K562 (cell line): ENCODE measurements around the gene ARMC7. TPM values are rescaled to one million over a fixed set of nuclear protein-coding genes. Genes with fewer than 3 reads are reported as not detected.

Source experiments
- CCNT2 ChIP-seq: IDR thresholded peaks from 2 replicates; pipeline ENCODE4 v1.6.1; 2011; ENCODE audit warnings: borderline replicate concordance, low read depth, mild to moderate bottlenecking, moderate library complexity, mixed read lengths, low read length; ENCODE audit not compliant: insufficient read length; ENCODE audit errors: extremely low read depth
- EZH2 ChIP-seq: IDR thresholded peaks from 2 replicates; pipeline ENCODE4 v1.6.1; 2012; ENCODE audit warnings: low read depth, mild to moderate bottlenecking, inconsistent platforms, low read length, borderline replicate concordance
- FOXA1 ChIP-seq: fragments of 450-650 bp; IDR thresholded peaks from 2 replicates; pipeline ENCODE4 v1.6.1; 2016; ENCODE audit warnings: mild to moderate bottlenecking, borderline replicate concordance
- NFIC ChIP-seq: fragments of 450-650 bp; IDR thresholded peaks from 2 replicates; pipeline ENCODE4 v1.6.1; 2017; ENCODE audit warnings: mild to moderate bottlenecking, inconsistent platforms
- PHB ChIP-seq: fragments of 250-450 bp; sonication (Bioruptor Pico); IDR thresholded peaks from 2 replicates; pipeline ENCODE4 v1.5.0; 2021
- POLR2A ChIP-seq: fragments of 450-650 bp; conservative IDR thresholded peaks from 2 replicates; pipeline ENCODE4 v1.6.1; 2016
- PRMT5 ChIP-seq: sonication (generic); formaldehyde crosslinking; IDR thresholded peaks from 2 replicates; pipeline ENCODE4 v1.5.0; 2020; ENCODE audit warnings: missing genetic modification reagents
- RBFOX2 ChIP-seq: fragments of 200-400 bp; formaldehyde crosslinking; IDR thresholded peaks from 2 replicates; pipeline ENCODE4 v1.6.1; 2017; ENCODE audit warnings: low read depth, mild to moderate bottlenecking, low read length, moderate library complexity
- SAFB2 ChIP-seq: fragments of 200-400 bp; formaldehyde crosslinking; IDR thresholded peaks from 2 replicates; pipeline ENCODE4 v1.6.1; 2018; ENCODE audit warnings: borderline replicate concordance, low read length, low read depth, moderate library complexity; ENCODE audit not compliant: severe bottlenecking
- SAP30 ChIP-seq: fragments of 200-600 bp; sonication (generic); IDR thresholded peaks from 2 replicates; pipeline ENCODE4 v1.6.1; 2012; ENCODE audit warnings: borderline replicate concordance, low read depth, mild to moderate bottlenecking, moderate library complexity, low read length, control low read depth, inconsistent platforms; ENCODE audit not compliant: insufficient read depth, poor library complexity, severe bottlenecking
- SRSF1 ChIP-seq: fragments of 200-400 bp; formaldehyde crosslinking; IDR thresholded peaks from 2 replicates; pipeline ENCODE4 v1.6.1; 2017; ENCODE audit warnings: mild to moderate bottlenecking, low read depth, low read length, moderate library complexity
- TGIF2 ChIP-seq: sonication (generic); formaldehyde crosslinking; IDR thresholded peaks from 2 replicates; pipeline ENCODE4 v1.8.1; 2022; ENCODE audit warnings: mild to moderate bottlenecking, missing genetic modification reagents, moderate library complexity
- TRIM24 ChIP-seq, 2 experiments: fragments of 450-650 bp; IDR thresholded peaks; 2 replicates each; pipeline ENCODE4 v1.6.1; 2016
- ZBED1 ChIP-seq: IDR thresholded peaks from 2 replicates; pipeline ENCODE4 v1.6.1; 2014
- ZFP30 ChIP-seq: fragments of 250-450 bp; sonication (Bioruptor Pico); IDR thresholded peaks from 2 replicates; pipeline ENCODE4 v1.8.0; 2022; ENCODE audit warnings: moderate library complexity, mild to moderate bottlenecking, inconsistent platforms, borderline replicate concordance
- ZNF717 ChIP-seq: fragments of 250-450 bp; sonication (Bioruptor Pico); IDR thresholded peaks from 2 replicates; pipeline ENCODE4 v1.5.0; 2021
- polyA plus RNA-seq, 8 experiments: library from polyadenylated mRNA; depleted of rRNA in 4 of 8; stranded (reverse) in 5 of 8; unstranded in 3 of 8; fragments of >200 nt; fragmentation: Nextera tagmentation in 2 of 8; fragmentation: Illumina TruSeq in 1 of 8; extraction: Ambion mirVana in 2 of 8; extraction: Trizol in 1 of 8; gene quantifications; 2 replicates each; pipeline versions ENCODE4 v1.2.1 to v1.2.3, GENCODE V29; 2011 to 2014; ENCODE audit warnings: inconsistent platforms in 1 of 8, missing spikeins in 1 of 8
- total RNA-seq, 7 experiments: library from RNA; depleted of rRNA in 6 of 7; stranded (reverse); fragments of >200 nt in 6 of 7; fragmentation: Illumina TruSeq in 2 of 7; extraction: Trizol in 2 of 7; gene quantifications; 2 replicates each; pipeline versions ENCODE4 v1.2.1 to v1.2.3, GENCODE V29; 2011 to 2021; ENCODE audit warnings: low replicate concordance in 1 of 7
- TF ChIP-seq, protein P1 (sequence below): fragments of 450-650 bp; IDR thresholded peaks from 2 replicates; pipeline ENCODE4 v1.6.1; 2014; ENCODE audit warnings: low read depth, mild to moderate bottlenecking, moderate library complexity, borderline replicate concordance
- TF ChIP-seq, protein P2 (sequence below): sonication (generic); formaldehyde crosslinking; IDR thresholded peaks from 2 replicates; pipeline ENCODE4 v1.8.1; 2022; ENCODE audit warnings: missing genetic modification reagents
- TF ChIP-seq, protein P3 (sequence below): fragments of 150-350 bp; conservative IDR thresholded peaks from 2 replicates; pipeline ENCODE4 v1.6.1; 2014; ENCODE audit warnings: low read length
- TF ChIP-seq, protein P4 (sequence below): fragments of 200-400 bp; formaldehyde crosslinking; IDR thresholded peaks from 2 replicates; pipeline ENCODE4 v1.6.1; 2017; ENCODE audit warnings: mild to moderate bottlenecking, low read depth, low read length, moderate library complexity

Gene ARMC7
- total and polyA plus RNA-seq, 9 of the 15 experiments (the other 6 are each of a cell fraction or from before 2014, with no cell fraction given), result 1.4 to 15.2 (median 5.9) TPM

DNA sequence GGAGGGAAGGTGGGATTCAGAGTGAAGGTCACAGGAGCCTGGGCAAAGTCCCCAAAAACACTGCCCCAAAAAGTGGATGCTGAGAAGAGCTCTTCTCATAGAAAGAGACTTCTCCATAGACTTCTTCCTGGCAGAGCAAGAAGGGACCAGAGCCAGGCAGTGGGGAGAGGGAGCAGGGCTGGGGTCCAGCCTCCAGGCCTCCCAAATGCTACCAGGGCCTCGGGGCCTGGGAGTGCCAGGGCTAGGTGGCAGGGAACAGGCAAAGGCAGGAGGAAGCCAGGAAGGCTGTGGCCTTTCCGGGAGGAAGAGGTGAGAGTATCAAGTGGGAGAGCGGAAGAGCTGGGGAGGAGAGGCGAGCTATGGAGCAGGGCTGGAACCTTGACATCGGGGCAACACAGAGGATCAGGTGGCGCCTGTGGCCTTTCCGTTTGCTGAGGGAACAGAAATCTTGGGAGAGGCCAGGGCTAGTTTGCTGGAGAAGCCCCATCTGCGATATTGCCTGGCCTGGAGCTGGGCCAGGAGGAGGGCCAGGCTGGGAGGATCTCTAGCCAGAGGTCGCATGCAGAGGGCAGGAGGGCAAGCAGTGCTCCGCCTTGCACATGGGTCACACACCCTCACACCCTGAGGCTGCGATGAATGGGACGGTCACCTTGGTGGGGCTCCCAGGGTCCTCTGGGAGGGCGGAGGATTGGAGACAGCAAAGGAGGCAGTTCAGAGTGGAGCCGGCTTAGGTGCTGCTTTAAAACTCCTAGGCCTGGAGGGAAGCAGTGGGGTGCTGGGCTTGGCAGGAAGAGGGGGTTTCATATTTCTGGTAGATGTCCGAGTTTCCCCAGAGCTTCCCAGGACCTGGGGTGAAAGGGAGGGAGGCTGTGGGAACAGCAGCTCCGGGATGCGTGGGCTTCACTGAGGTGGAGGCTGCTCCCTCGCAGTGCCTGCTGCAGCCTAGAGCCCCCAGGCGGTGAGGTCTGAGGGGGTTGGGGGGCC is 18.6 kb upstream of the ARMC7 start (continued):
- no peak for TF ChIP-seq PHB (CRISPR knock-in tag)
- TF ChIP-seq EZH2, result no peak
- TF ChIP-seq, protein P1, sequence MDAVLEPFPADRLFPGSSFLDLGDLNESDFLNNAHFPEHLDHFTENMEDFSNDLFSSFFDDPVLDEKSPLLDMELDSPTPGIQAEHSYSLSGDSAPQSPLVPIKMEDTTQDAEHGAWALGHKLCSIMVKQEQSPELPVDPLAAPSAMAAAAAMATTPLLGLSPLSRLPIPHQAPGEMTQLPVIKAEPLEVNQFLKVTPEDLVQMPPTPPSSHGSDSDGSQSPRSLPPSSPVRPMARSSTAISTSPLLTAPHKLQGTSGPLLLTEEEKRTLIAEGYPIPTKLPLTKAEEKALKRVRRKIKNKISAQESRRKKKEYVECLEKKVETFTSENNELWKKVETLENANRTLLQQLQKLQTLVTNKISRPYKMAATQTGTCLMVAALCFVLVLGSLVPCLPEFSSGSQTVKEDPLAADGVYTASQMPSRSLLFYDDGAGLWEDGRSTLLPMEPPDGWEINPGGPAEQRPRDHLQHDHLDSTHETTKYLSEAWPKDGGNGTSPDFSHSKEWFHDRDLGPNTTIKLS, result no peak
- TF ChIP-seq SRSF1, result no peak
- TF ChIP-seq ZFP30 (CRISPR knock-in tag), result no peak
- peak; percentile 91 for TF ChIP-seq NFIC
- TF ChIP-seq, protein P2, sequence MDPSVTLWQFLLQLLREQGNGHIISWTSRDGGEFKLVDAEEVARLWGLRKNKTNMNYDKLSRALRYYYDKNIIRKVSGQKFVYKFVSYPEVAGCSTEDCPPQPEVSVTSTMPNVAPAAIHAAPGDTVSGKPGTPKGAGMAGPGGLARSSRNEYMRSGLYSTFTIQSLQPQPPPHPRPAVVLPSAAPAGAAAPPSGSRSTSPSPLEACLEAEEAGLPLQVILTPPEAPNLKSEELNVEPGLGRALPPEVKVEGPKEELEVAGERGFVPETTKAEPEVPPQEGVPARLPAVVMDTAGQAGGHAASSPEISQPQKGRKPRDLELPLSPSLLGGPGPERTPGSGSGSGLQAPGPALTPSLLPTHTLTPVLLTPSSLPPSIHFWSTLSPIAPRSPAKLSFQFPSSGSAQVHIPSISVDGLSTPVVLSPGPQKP, result no peak
- TF ChIP-seq ZNF717 (CRISPR knock-in tag), result no peak
- TF ChIP-seq FOXA1, result no peak
- TF ChIP-seq ZBED1, result no peak
- TF ChIP-seq, protein P3, sequence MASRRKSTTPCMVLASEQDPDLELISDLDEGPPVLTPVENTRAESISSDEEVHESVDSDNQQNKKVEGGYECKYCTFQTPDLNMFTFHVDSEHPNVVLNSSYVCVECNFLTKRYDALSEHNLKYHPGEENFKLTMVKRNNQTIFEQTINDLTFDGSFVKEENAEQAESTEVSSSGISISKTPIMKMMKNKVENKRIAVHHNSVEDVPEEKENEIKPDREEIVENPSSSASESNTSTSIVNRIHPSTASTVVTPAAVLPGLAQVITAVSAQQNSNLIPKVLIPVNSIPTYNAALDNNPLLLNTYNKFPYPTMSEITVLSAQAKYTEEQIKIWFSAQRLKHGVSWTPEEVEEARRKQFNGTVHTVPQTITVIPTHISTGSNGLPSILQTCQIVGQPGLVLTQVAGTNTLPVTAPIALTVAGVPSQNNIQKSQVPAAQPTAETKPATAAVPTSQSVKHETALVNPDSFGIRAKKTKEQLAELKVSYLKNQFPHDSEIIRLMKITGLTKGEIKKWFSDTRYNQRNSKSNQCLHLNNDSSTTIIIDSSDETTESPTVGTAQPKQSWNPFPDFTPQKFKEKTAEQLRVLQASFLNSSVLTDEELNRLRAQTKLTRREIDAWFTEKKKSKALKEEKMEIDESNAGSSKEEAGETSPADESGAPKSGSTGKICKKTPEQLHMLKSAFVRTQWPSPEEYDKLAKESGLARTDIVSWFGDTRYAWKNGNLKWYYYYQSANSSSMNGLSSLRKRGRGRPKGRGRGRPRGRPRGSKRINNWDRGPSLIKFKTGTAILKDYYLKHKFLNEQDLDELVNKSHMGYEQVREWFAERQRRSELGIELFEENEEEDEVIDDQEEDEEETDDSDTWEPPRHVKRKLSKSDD, result no peak
- no peak for TF ChIP-seq SAP30
- TF ChIP-seq, protein P4, sequence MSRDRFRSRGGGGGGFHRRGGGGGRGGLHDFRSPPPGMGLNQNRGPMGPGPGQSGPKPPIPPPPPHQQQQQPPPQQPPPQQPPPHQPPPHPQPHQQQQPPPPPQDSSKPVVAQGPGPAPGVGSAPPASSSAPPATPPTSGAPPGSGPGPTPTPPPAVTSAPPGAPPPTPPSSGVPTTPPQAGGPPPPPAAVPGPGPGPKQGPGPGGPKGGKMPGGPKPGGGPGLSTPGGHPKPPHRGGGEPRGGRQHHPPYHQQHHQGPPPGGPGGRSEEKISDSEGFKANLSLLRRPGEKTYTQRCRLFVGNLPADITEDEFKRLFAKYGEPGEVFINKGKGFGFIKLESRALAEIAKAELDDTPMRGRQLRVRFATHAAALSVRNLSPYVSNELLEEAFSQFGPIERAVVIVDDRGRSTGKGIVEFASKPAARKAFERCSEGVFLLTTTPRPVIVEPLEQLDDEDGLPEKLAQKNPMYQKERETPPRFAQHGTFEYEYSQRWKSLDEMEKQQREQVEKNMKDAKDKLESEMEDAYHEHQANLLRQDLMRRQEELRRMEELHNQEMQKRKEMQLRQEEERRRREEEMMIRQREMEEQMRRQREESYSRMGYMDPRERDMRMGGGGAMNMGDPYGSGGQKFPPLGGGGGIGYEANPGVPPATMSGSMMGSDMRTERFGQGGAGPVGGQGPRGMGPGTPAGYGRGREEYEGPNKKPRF, result no peak
- TF ChIP-seq SAFB2, result no peak
- no peak for TF ChIP-seq TGIF2 (CRISPR knock-in tag)
- no peak for TF ChIP-seq TRIM24 (IDR thresholded peaks at IDR 0.05)
- peak; percentile 56 for TF ChIP-seq RBFOX2
- no peak for TF ChIP-seq POLR2A
- TF ChIP-seq CCNT2, result no peak
- no peak for TF ChIP-seq PRMT5 (CRISPR knock-in tag)
